Endodermal cell (in vitro differentiated cells): Measurements from ENCODE around the gene SLC20A1. TPM values are rescaled to one million over a fixed set of nuclear protein-coding genes. Genes with fewer than 3 reads are reported as not detected.

ENCODE experiments used
- DNase-seq: peaks from one replicate; pipeline ENCODE4 v3.0.0-alpha.2; 2017
- H3K27ac ChIP-seq: 2 replicates; pipeline ENCODE4 v1.5.1; 2013; ENCODE audit warnings: mild to moderate bottlenecking, low read depth, low read length, moderate library complexity
- H3K27me3 ChIP-seq: 2 replicates; pipeline ENCODE4 v1.6.1; 2013; ENCODE audit warnings: mild to moderate bottlenecking, low read length, moderate library complexity; ENCODE audit not compliant: insufficient read depth, control insufficient read depth, poor library complexity, severe bottlenecking
- H3K36me3 ChIP-seq: 2 replicates; pipeline ENCODE4 v1.7.0; 2013; ENCODE audit warnings: mild to moderate bottlenecking, low read length, moderate library complexity; ENCODE audit not compliant: control insufficient read depth, insufficient read depth
- H3K4me1 ChIP-seq: one replicate; pipeline ENCODE4 v1.7.0; 2013; ENCODE audit warnings: low read length; ENCODE audit not compliant: control insufficient read depth, insufficient read depth
- H3K4me3 ChIP-seq: 2 replicates; pipeline ENCODE4 v1.5.1; 2013; ENCODE audit warnings: mild to moderate bottlenecking, low read length, moderate library complexity
- H3K9ac ChIP-seq: 2 replicates; pipeline ENCODE4 v1.6.1; 2013; ENCODE audit warnings: mild to moderate bottlenecking, low read length, moderate library complexity; ENCODE audit not compliant: poor library complexity, severe bottlenecking; ENCODE audit errors: extremely low read depth
- H3K9me3 ChIP-seq: 2 replicates; pipeline ENCODE4 v1.6.1; 2013; ENCODE audit warnings: mild to moderate bottlenecking, low read length, moderate library complexity; ENCODE audit not compliant: control insufficient read depth
- H3K27ac Mint-ChIP-seq: 2 replicates; pipeline ENCODE4 v1.8.0; 2020; ENCODE audit warnings: mixed read lengths
- H3K27me3 Mint-ChIP-seq: 2 replicates; pipeline ENCODE4 v1.8.0; 2021; ENCODE audit warnings: mild to moderate bottlenecking, mixed read lengths; ENCODE audit not compliant: insufficient read depth
- H3K36me3 Mint-ChIP-seq: 2 replicates; pipeline ENCODE4 v1.8.0; 2020; ENCODE audit warnings: low read depth, mixed read lengths
- H3K4me1 Mint-ChIP-seq: 2 replicates; pipeline ENCODE4 v1.8.0; 2020; ENCODE audit warnings: mixed read lengths
- H3K4me3 Mint-ChIP-seq: 2 replicates; pipeline ENCODE4 v1.8.0; 2020; ENCODE audit warnings: mild to moderate bottlenecking, moderate library complexity, mixed read lengths
- H3K9me3 Mint-ChIP-seq: 2 replicates; pipeline ENCODE4 v1.8.0; 2020; ENCODE audit warnings: mild to moderate bottlenecking, mixed read lengths
- CTCF ChIP-seq: fragments of 200-600 bp; sonication (generic); conservative IDR thresholded peaks from 2 replicates; pipeline ENCODE4 v1.5.0; 2021; ENCODE audit warnings: antibody characterized with exemption, mild to moderate bottlenecking
- WGBS, 2 experiments: methylation state at CpG; one replicate each; pipeline versions ENCODE4 v1.1.5 to v1.1.7; 2013; ENCODE audit warnings: missing lambda C conversion rate in 2 of 2, mixed read lengths in 1 of 2; ENCODE audit not compliant: insufficient coverage in 1 of 2, insufficient read length in 1 of 2; 5-methylcytosine and 5-hydroxymethylcytosine counted together
- total RNA-seq, 2 donors: library from RNA; stranded (reverse); fragmentation: NEBNext Ultra II Directional in 1 of 2; extraction: Animal tissue kit (Norgen Biotek cat#: 25700) in 1 of 2; gene quantifications; 2 replicates in 1 of 2; 3 replicates in 1 of 2; pipeline ENCODE4 v1.2.1, GENCODE V29; 2021

Gene SLC20A1
- total RNA-seq, 2 donors from 2014 or later: 67.3 to 86.7 TPM

DNA sequence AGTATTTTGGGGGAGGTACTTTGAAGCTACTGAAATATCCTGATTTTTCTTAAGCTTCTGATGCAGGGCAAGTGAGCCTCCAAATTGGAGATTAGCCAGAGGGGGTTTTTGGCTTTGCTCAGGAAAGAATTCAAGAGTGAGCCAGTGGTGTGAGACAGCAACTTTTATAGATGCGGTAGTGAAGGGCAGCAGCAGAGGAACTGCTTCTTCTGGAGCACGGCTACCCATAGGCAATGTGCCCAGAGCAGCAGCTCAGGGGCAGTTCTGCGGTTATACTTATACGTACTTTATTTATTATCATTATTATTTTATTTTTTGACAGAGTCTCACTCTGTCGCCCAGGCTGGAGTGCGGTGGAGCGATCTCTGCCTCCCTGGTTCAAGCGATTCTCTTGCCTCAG is 55.3 kb downstream of the SLC20A1 start:
- WGBS, 2 experiments: 93% methylated on average over 8 of the region's 8 CpGs; no CpG with 5 or more reads in 1 of the 2 experiments
- H3K36me3 ChIP-seq: no peaks in the 10 kb centered on the region

DNA sequence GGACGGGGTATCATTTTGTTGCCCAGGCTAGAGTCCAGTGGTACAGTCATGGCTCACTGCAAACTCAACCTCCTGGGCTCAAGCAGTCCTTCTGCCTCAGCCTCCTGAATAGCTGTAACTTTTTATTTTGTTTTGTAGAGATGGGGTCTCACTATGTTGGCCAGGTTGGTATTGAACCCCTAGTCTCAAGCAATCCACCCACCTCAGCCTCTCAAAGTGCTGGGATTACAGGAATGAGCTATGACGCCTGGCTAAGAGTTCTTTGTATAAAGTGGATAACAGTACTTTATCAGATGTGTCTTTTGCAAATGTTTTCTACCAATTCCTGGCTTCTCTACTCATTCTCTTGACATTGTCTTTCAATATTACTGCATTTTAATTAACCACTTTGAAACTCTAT is 57.9 kb downstream of the SLC20A1 start:
- no peaks in the 10 kb centered on the region for H3K9me3 ChIP-seq
- H3K27me3 ChIP-seq: no peaks in the 10 kb centered on the region
- no peaks in the 10 kb centered on the region for H3K4me1 ChIP-seq
- H3K36me3 ChIP-seq: no peaks in the 10 kb centered on the region
- Mint-ChIP-seq H3K4me3 (no peak overlapping the region), H3K4me1 (peaks cover 7% of the 10 kb centered on the region), H3K9me3 (no peaks in the 10 kb centered on the region), H3K36me3 (no peaks in the 10 kb centered on the region), H3K27ac (no peak overlapping the region), H3K27me3 (peaks cover 3% of the 10 kb centered on the region)
- no peak for TF ChIP-seq CTCF
- no peak overlapping the region for H3K9ac ChIP-seq
- no peak overlapping the region for H3K4me3 ChIP-seq
- DNase-seq: no peak
- H3K27ac ChIP-seq: no peak overlapping the region
- WGBS, 2 experiments: 90 to 93% methylated on average over 1 to 2 of the region's 2 CpGs

More for the DNA sequence above, 55.3 kb downstream of the SLC20A1 start:
- no peak overlapping the region for H3K4me3 Mint-ChIP-seq
- H3K27me3 ChIP-seq: no peaks in the 10 kb centered on the region
- H3K4me1 ChIP-seq: no peaks in the 10 kb centered on the region
- peaks cover 3% of the 10 kb centered on the region for H3K27me3 Mint-ChIP-seq
- no peaks in the 10 kb centered on the region for H3K9me3 Mint-ChIP-seq
- H3K27ac ChIP-seq: no peak overlapping the region
- H3K4me3 ChIP-seq: no peak overlapping the region
- DNase-seq: no peak
- TF ChIP-seq CTCF: no peak
- H3K4me1 Mint-ChIP-seq: peaks cover 3% of the 10 kb centered on the region
- H3K36me3 Mint-ChIP-seq: no peaks in the 10 kb centered on the region
- H3K9me3 ChIP-seq: no peaks in the 10 kb centered on the region
- H3K9ac ChIP-seq: no peak overlapping the region
- H3K27ac Mint-ChIP-seq: no peak overlapping the region

DNA sequence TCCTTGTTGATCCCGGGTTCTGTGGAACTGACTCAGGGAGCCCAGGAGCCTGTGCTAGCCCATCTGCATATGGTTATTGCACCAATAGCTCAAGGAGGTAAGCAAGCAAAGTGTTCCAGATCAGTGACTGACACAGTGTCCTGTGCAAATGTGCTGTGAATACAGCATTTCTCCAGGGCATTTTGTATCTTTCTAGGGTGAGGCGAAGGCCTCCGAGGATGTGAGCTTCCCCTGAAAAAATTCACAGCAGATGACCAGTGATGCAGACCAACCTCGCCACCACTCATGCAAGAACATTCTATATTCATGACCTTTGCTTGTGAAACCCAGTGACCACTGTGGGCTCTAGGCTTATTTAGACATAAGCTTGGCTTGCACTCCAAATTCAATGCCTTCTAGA is 59.8 kb downstream of the SLC20A1 start:
- no peaks in the 10 kb centered on the region for H3K9me3 Mint-ChIP-seq
- H3K27me3 ChIP-seq: no peaks in the 10 kb centered on the region
- no peaks in the 10 kb centered on the region for H3K36me3 Mint-ChIP-seq
- H3K27me3 Mint-ChIP-seq: peaks cover 5% of the 10 kb centered on the region
- H3K27ac ChIP-seq: no peak overlapping the region
- no peaks in the 10 kb centered on the region for H3K9me3 ChIP-seq
- no peak for TF ChIP-seq CTCF
- H3K4me3 Mint-ChIP-seq: no peak overlapping the region
- H3K4me3 ChIP-seq: no peak overlapping the region
- H3K36me3 ChIP-seq: no peaks in the 10 kb centered on the region
- H3K4me1 ChIP-seq: no peaks in the 10 kb centered on the region
- no peak for DNase-seq
- 96 to 98% methylated on average over 3 to 4 of the region's 4 CpGs for WGBS, 2 experiments
- peaks cover 7% of the 10 kb centered on the region for H3K4me1 Mint-ChIP-seq
- no peak overlapping the region for H3K27ac Mint-ChIP-seq
- H3K9ac ChIP-seq: no peak overlapping the region
